Measurements from ENCODE around the gene AQP2.

AQP2 gene

GRCh38 chr12:49941556-49942511, 8.7 kb upstream of the AQP2 start:
- no peak for DNase-seq (ENCODE audit: low spot score)

- DNase-seq (ENCODE audit: low spot score): no peak
Measured at GRCh38 chr12:49942512-49942893, 8.0 kb upstream of the AQP2 start.

- DNase-seq (ENCODE audit: low spot score): no peak
Measured at GRCh38 chr12:49942921-49943624, 7.5 kb upstream of the AQP2 start.

GRCh38 chr12:49943625-49943960, 6.9 kb upstream of the AQP2 start:
- no peak for DNase-seq (ENCODE audit: low spot score)

- DNase-seq (ENCODE audit: low spot score): no peak
Measured at GRCh38 chr12:49944046-49944445, 6.5 kb upstream of the AQP2 start.

- DNase-seq (ENCODE audit: low spot score): no peak
Measured at GRCh38 chr12:49944718-49945117, 5.8 kb upstream of the AQP2 start.

- DNase-seq (ENCODE audit: low spot score): peak; percentile 91
Measured at GRCh38 chr12:49945394-49946080, 5.0 kb upstream of the AQP2 start.

GRCh38 chr12:49946086-49946485, 4.5 kb upstream of the AQP2 start:
- DNase-seq (ENCODE audit: low spot score): no peak

- no peak for DNase-seq (ENCODE audit: low spot score)
Measured at GRCh38 chr12:49946497-49946896, 4.0 kb upstream of the AQP2 start.

GRCh38 chr12:49947593-49948226, 2.8 kb upstream of the AQP2 start:
- DNase-seq (ENCODE audit: low spot score): no peak

GRCh38 chr12:49948866-49949845, 1.4 kb upstream of the AQP2 start:
- DNase-seq (ENCODE audit: low spot score): no peak

- DNase-seq (ENCODE audit: low spot score): no peak
Measured at GRCh38 chr12:49949866-49950265, 671 bp upstream of the AQP2 start.

GRCh38 chr12:49951411-49952240, 1.1 kb downstream of the AQP2 start:
- no peak for DNase-seq (ENCODE audit: low spot score)

- no peak for DNase-seq (ENCODE audit: low spot score)
Measured at GRCh38 chr12:49952391-49953055, 2.0 kb downstream of the AQP2 start.

GRCh38 chr12:49953151-49953550, 2.6 kb downstream of the AQP2 start:
- no peak for DNase-seq (ENCODE audit: low spot score)

GRCh38 chr12:49953961-49954846, 3.7 kb downstream of the AQP2 start:
- no peak for DNase-seq (ENCODE audit: low spot score)

- DNase-seq (ENCODE audit: low spot score): no peak
Measured at GRCh38 chr12:49954863-49955830, 4.6 kb downstream of the AQP2 start.
